HS-5 (cell line): Measurements from ENCODE around the gene RAB2B.
A peak's percentile ranks its signal among the peaks of the same experiment; 100 is the strongest.
"Not testable (repeated sequence)": the region's sequence is repeated elsewhere in the genome, so short reads cannot be mapped to it uniquely, and the experiment has no call there.

Source experiments
- DNase-seq: peaks from one replicate; pipeline ENCODE4 v3.0.0-alpha.2; 2012; ENCODE audit warnings: low read depth

RAB2B gene

DNA sequence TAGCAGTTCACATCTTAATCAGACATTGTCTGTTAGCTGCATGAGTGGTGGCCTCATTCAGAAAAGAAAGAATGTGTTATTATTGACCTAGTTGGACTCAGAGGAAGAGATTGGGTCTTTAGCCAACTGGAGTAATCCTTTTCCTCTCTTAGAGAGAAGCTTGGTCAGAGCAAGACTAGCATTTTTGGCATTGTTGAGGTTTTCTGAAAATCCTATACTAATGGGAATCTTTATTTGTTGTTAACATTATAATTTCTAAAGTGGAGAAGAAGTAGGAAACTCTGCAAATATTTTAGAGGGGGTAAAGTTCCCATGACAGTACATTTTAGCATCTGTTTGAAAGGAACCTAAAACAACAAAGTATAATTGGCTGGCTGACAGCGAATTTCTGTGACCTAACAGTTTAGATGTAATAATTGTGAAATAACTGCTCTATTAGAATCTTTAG, 9.9 kb upstream of the RAB2B start:
- no peak for DNase-seq

GRCh38 chr14:21476523-21476924, 235 bp downstream of the RAB2B start:
- DNase-seq = no peak

DNA sequence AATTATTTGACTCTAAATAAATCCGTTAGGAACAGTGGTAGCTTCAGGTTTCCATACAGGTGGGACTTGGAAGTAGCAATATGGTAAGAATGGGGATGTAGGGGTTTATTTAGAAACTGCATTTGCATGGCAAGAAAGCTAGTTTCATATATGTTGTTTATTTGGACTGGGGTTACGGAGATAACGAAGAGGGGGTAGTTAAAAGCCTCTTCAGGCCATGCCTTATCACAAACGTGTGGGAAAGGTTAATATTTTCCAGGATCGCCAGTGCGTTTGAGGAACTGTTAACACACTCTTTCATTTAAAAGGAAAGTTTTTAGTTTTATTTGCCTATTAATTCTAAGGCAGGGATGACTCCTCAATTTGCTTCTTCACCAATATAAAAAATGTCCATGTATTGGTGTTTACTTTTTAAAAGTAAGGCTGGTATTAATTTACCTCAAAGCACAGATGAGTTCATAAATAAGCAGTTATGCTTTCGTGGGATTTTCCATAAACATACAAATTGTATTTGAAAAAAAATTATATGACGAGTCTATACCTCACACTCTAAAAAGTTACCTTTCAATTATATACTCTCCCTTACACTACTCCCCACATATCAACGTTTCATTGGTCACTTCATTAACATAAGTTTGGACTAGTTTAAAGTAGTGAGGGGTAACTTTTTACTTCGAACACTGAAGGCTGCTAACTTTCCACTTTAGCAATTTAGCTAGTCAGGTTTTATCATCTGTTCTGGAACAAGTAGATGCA, 814 bp downstream of the RAB2B start:
- no peak for DNase-seq

DNA sequence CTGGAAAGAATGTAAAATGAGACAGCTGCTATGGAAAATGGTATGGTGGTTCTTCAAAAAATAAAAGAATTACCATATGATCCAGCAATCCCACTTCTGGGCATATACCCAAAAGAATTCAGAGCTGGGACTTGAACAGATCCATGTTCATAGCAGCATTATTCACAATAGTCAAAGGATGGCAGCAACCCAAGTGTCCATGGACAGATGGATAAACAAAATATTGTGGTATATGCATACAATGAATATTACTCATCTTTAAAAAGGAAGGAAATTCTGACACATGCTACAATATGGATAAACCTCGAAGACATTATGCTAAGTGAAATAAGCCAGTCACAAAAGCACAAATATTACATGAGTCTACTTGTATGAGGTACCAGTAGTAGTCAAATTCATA, 9.1 kb downstream of the RAB2B start:
- peak; percentile 96 for DNase-seq

- DNase-seq = peak; percentile 98
These were observed 20.7 kb downstream of the RAB2B start, which contains the start of gene CHD8 for GRCh38 chr14:21455912-21456667. CHD8 (minus strand) TSS chr14:21456123; CDS start chr14:21431643, 24,480 bp downstream.

DNA sequence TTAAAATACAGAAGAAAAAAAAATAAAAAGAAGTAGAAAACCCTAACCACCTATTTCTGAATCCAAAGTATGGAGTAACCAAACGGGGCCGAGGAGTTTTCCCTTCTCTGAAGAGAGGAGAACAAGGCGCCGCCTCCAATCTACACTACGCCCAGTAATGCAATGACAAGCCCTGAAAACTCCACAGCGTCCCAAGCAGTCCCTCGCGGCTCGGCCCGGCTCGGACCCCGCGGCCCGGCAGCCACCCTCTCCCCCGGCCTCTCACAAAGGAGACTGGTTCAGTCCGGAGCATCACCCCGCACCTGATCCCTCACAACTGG, 21.2 kb downstream of the RAB2B start:
- DNase-seq = no peak

DNA sequence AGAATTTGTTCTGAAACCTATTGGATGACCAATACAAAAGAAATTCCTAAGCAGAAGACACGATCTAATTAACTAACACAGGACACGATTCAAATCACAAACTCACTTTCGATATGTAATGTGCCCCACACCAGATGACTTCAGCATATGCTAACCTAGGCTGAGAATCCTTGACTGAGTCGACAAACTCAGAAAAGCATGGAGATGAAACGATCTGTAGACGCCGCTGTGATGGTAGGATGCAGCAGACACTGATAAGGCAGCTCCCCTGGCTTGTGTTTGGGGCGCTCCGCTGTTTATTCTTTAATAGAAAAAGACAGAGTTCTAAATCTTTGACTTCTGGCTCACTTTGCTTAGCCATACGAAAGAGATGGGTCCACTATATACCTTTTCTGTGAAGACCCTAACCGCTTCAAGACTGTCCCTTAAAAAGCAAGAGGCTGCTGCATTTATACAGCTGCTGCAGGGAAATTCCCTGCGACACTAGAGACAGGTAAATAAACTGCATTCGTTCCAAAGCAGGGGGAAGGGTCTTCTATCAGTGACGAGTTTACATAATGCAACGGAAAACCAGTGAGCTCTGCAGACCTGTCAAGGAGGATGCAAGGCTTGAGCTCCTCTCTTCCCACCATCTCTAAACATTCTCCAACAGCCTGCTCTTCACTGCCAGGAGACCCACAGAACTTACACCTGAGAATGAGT, 21.8 kb downstream of the RAB2B start:
- DNase-seq = no peak

GRCh38 chr14:21449899-21450216, 26.9 kb downstream of the RAB2B start:
- no peak for DNase-seq

GRCh38 chr14:21442657-21443056, 34.1 kb downstream of the RAB2B start:
- DNase-seq = not testable (repeated sequence)

DNA sequence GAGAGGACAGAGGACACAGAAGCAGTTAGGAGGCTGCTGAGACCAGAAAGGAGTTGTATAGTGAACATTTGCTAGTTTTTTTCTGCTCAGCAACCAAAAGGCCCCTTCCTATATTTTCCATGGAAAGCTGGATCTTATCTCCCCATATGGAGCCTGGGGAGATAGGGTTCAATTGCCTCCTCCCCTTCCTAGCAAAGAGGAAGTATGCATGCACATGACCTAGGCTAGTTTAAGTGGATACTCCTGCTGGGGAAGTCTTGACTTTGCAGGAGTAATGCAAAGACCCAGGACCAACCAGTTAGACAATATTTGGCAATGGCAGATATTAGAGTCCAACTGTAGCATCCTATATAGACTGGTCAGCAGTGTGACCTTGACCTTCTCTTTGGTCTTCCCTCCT, 35.9 kb downstream of the RAB2B start:
- DNase-seq = no peak

GRCh38 chr14:21437063-21437901, 39.5 kb downstream of the RAB2B start:
- DNase-seq = peak; percentile 93

- no peak for DNase-seq
These were observed 40.1 kb downstream of the RAB2B start for GRCh38 chr14:21436567-21437062.

GRCh38 chr14:21431126-21431525, 45.6 kb downstream of the RAB2B start:
- no peak for DNase-seq

DNA sequence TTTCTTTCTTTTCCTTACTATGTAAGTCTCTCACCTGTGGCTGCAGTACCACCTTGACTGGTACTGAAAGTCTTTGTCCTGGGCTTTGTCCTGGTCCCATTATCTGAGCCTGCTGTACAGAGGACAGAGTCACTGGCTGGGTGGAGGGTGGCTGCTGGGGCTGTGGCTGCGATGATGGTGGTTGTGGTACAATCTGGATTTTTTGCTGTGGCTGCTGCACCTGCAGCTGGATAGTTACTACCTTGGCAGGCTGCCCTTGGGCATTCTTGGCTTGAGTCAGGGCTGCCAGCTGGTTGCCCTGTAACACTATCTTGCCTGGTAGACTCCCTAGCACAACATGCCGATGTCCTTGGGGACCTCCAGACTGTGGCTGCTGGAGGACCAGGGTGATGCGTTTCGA, 47.8 kb downstream of the RAB2B start:
- no peak for DNase-seq

DNA sequence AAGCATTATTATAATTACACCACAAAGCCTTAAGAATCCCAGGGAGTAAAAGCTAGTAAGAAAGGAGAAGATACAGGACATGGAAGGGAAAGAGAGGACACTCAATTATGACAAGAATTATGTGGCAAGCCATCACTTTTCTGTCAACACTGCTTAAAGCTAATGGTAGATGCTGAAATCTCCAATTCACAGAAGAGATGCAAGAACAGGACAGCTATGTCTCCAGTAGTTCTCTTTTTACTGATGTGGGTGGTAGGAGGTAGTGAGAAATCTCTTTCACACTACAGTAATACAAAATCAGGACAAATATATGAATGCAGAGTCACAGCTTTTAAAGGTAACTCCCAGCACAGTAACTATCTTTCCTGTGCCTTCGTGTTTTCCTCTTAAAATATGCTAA, 50.1 kb downstream of the RAB2B start:
- DNase-seq = no peak

DNA sequence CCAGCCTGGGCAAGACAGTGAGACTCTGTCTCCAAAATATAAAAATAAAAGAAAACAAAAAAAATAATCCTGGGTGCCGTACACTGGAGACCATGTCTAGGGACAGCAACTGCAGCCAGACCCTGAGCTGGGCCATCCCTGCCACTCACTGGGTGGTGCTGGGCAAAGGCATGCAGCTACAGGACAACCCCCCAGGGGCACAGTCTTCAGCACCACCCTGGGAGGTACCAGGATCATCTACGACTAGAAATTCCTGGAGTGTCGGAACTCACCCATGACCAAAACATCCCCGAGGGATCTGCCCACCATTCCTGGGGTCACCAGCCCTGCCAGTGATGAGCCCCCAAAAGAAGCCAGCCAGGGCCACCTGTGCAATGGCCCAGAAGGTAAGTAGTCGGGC, 57.2 kb downstream of the RAB2B start:
- DNase-seq = no peak

DNA sequence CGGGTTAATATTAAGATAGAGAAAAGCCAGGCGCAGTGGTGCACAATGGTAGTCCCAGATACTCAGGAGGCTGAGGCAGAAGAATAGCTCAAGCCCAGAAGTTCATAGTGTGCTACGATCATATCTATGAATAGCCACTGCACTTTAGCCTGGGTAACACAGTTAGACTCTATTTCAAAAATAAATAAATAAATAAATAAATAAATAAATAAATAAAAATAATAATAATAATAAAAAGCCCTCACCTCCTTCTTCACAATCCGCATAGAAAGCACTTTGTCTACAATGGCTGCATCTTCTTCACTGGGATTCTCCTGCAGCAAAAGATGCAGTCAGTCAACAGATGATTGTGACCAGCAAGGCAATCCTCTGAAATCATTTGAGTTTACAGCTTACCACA, 61.4 kb downstream of the RAB2B start:
- DNase-seq = no peak

DNA sequence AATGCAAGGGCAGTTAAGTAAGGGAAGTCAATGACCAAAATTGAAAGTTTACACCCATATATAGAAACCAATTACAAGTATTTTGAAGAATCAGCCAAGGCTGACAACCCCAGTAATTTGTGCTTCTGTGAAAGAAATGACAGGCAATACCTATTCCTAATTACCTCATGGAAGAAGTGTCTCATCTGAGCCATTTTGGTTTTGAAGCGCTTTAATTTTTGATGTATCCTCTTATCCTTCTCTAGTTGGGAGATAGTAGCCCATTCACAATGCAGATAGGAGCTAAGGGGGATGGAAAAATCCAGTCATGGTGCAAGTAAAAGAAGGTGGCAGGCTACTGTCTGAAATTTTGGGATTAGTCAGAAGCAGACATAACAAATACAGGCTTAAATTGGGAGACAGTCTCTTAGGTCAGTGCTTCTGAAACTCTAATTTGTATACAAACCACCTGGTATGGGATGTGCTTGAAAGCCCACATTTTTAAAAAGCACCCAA, 62.6 kb downstream of the RAB2B start:
- DNase-seq = no peak
